HepG2 (cell line): Measurements from ENCODE around the gene MEG3. TPM values are rescaled to one million over a fixed set of nuclear protein-coding genes. Genes with fewer than 3 reads are reported as not detected.
A peak's percentile ranks its signal among the peaks of the same experiment; 100 is the strongest.

Experiments
- ATAC-seq: fragments of 200-7000 bp; cut with Tn5 transposase; 3 replicates; pipeline ENCODE4 v1.9.1; 2020; ENCODE audit warnings: mild to moderate bottlenecking, moderate library complexity
- BruUV-seq: library from RNA; stranded (reverse); fragments of 400-500 nt; replicated peaks from 2 replicates; lab custom pipeline; 2021; lab: Mats Ljungman, UMichigan
- CTCF ChIA-PET: fragments of 300-600 bp; formaldehyde crosslinking; extraction: SDS; loops from one replicate; lab custom pipeline; 2021; ENCODE audit warnings: low total read pairs, inconsistent platforms, low intra/inter-chr PET ratio; lab: Yijun Ruan, JAX
- POLR2A ChIA-PET: fragments of 350-600 bp; sonication (Branson Sonifier 250); formaldehyde crosslinking; loops from one replicate; lab custom pipeline; 2020; ENCODE audit warnings: antibody characterized with exemption, inconsistent platforms; lab: Yijun Ruan, JAX
- DNase-seq: peaks from one replicate; pipeline ENCODE4 v3.0.0-alpha.2; 2015; ENCODE audit warnings: low spot score
- FAIRE-seq: peaks from 3 replicates; lab custom pipeline; 2011; peaks lifted over from hg19 to GRCh38; lab: Jason Lieb, UNC
- H2AFZ ChIP-seq: one replicate; pipeline ENCODE4 v1.6.1; 2011; ENCODE audit warnings: low read length, inconsistent platforms
- H3K27ac ChIP-seq: fragments of 300-600 bp; 3 replicates; pipeline ENCODE4 v1.8.0; 2011; ENCODE audit warnings: mixed run types, mild to moderate bottlenecking, mixed read lengths, low read length, inconsistent platforms; ENCODE audit not compliant: insufficient read depth; ENCODE audit errors: extremely low read length
- H3K27me3 ChIP-seq, 2 experiments: fragments of 200-600 bp in 1 of 2; 2 replicates in 1 of 2; 3 replicates in 1 of 2; pipeline versions ENCODE4 v1.6.0 to v1.8.0; 2011; ENCODE audit warnings: low read length in 2 of 2, mild to moderate bottlenecking in 2 of 2, moderate library complexity in 2 of 2, inconsistent platforms in 1 of 2; ENCODE audit not compliant: insufficient read depth in 2 of 2, control insufficient read depth in 1 of 2
- H3K36me3 ChIP-seq, 2 experiments: fragments of 200-600 bp in 1 of 2; replicated peaks in 1 of 2; 2 replicates in 1 of 2; 3 replicates in 1 of 2; pipeline versions ENCODE4 v1.5.1 to v1.8.0; 2011; ENCODE audit warnings: low read length in 2 of 2, inconsistent platforms in 1 of 2; ENCODE audit not compliant: insufficient read depth in 2 of 2, control insufficient read depth in 1 of 2
- H3K4me1 ChIP-seq: 2 replicates; pipeline ENCODE4 v1.5.1; 2012; ENCODE audit warnings: low read length, inconsistent platforms; ENCODE audit not compliant: insufficient read depth
- H3K4me2 ChIP-seq: 2 replicates; pipeline ENCODE4 v1.6.0; 2011; ENCODE audit warnings: low read depth, low read length, inconsistent platforms
- H3K4me3 ChIP-seq, 3 experiments: fragments of 200-600 bp in 1 of 3; sonication (generic), shearing (Covaris generic) in 1 of 3; replicated peaks in 1 of 3; 2 replicates each; pipeline ENCODE4 v1.5.1; 2011 to 2016; ENCODE audit warnings: low read length in 3 of 3, inconsistent platforms in 2 of 3, low read depth in 2 of 3, mild to moderate bottlenecking in 2 of 3, control low read depth in 1 of 3, mixed read lengths in 1 of 3; ENCODE audit not compliant: insufficient read depth in 1 of 3
- H3K79me2 ChIP-seq: one replicate; pipeline ENCODE4 v1.6.1; 2011; ENCODE audit warnings: low read length, inconsistent platforms; ENCODE audit not compliant: insufficient read depth
- H3K9ac ChIP-seq: 2 replicates; pipeline ENCODE4 v1.6.0; 2011; ENCODE audit warnings: mild to moderate bottlenecking, low read depth, low read length, inconsistent platforms; ENCODE audit not compliant: insufficient read depth
- H3K9me3 ChIP-seq: 2 replicates; pipeline ENCODE4 v1.5.1; 2012; ENCODE audit warnings: mild to moderate bottlenecking, low read length
- H4K20me1 ChIP-seq: 2 replicates; pipeline ENCODE4 v1.6.0; 2011; ENCODE audit warnings: inconsistent platforms, mild to moderate bottlenecking, low read length, moderate library complexity; ENCODE audit not compliant: insufficient read depth
- CEBPG ChIP-seq: IDR thresholded peaks from 2 replicates; pipeline ENCODE4 v1.6.1; 2016
- ELK4 ChIP-seq: sonication (generic); formaldehyde crosslinking; IDR thresholded peaks from 2 replicates; pipeline ENCODE4 v1.9.0; 2021; ENCODE audit warnings: missing genetic modification reagents, borderline replicate concordance
- FOXO1 ChIP-seq: sonication (generic); formaldehyde crosslinking; IDR thresholded peaks from 2 replicates; pipeline ENCODE4 v1.4.0; 2020; ENCODE audit warnings: missing genetic modification reagents
- JUND ChIP-seq: sonication (generic); formaldehyde crosslinking; IDR thresholded peaks from 2 replicates; pipeline ENCODE4 v1.8.0; 2022; ENCODE audit warnings: mild to moderate bottlenecking, missing genetic modification reagents
- KAT8 ChIP-seq: IDR thresholded peaks from 2 replicates; pipeline ENCODE4 v1.6.1; 2016; ENCODE audit warnings: missing genetic modification reagents, missing compliant biosample characterization
- NR2C2 ChIP-seq: sonication (generic); formaldehyde crosslinking; IDR thresholded peaks from 2 replicates; pipeline ENCODE4 v1.4.0; 2020; ENCODE audit warnings: missing genetic modification reagents, mild to moderate bottlenecking, moderate library complexity, borderline replicate concordance
- NRL ChIP-seq: sonication (generic); formaldehyde crosslinking; IDR thresholded peaks from 2 replicates; pipeline ENCODE4 v1.5.0; 2020; ENCODE audit warnings: missing genetic modification reagents, mild to moderate bottlenecking, moderate library complexity, borderline replicate concordance
- POLR2AphosphoS2 ChIP-seq: IDR thresholded peaks from 2 replicates; pipeline ENCODE4 v1.6.1; 2011; ENCODE audit warnings: low read depth, low read length, improper control_type of control experiment
- PRPF4 ChIP-seq: fragments of 200-400 bp; formaldehyde crosslinking; IDR thresholded peaks from 2 replicates; pipeline ENCODE4 v1.6.1; 2016; ENCODE audit warnings: low read length, low read depth; ENCODE audit not compliant: poor library complexity, severe bottlenecking
- REST ChIP-seq, 2 experiments: IDR thresholded peaks; 2 replicates each; pipeline ENCODE4 v1.6.1; 2011 to 2012; ENCODE audit warnings: low read length in 2 of 2, borderline replicate concordance in 1 of 2, low read depth in 1 of 2, mild to moderate bottlenecking in 1 of 2, moderate library complexity in 1 of 2
- RFXANK ChIP-seq: IDR thresholded peaks from 2 replicates; pipeline ENCODE4 v1.6.1; 2016
- YY1 ChIP-seq: IDR thresholded peaks from 2 replicates; pipeline ENCODE4 v1.6.1; 2011; ENCODE audit warnings: low read length, low read depth, moderate library complexity, mild to moderate bottlenecking; ENCODE audit not compliant: insufficient read depth, insufficient replicate concordance
- ZNF224 ChIP-seq: sonication (generic); formaldehyde crosslinking; IDR thresholded peaks from 2 replicates; pipeline ENCODE4 v1.5.0; 2020; ENCODE audit warnings: mild to moderate bottlenecking, missing genetic modification reagents
- ZNF263 ChIP-seq: sonication (generic); formaldehyde crosslinking; IDR thresholded peaks from 2 replicates; pipeline ENCODE4 v1.4.0; 2020; ENCODE audit warnings: missing genetic modification reagents
- ZNF501 ChIP-seq: sonication (generic); formaldehyde crosslinking; IDR thresholded peaks from 2 replicates; pipeline ENCODE4 v1.5.1; 2020; ENCODE audit warnings: mild to moderate bottlenecking, moderate library complexity, missing genetic modification reagents
- ZNF580 ChIP-seq: IDR thresholded peaks from 2 replicates; pipeline ENCODE4 v1.6.1; 2016; ENCODE audit warnings: low read depth, borderline replicate concordance
- ZNF839 ChIP-seq: sonication (generic); formaldehyde crosslinking; IDR thresholded peaks from 2 replicates; pipeline ENCODE4 v1.4.0; 2020; ENCODE audit warnings: missing genetic modification reagents, mild to moderate bottlenecking, borderline replicate concordance
- ZSCAN30 ChIP-seq: sonication (generic); formaldehyde crosslinking; IDR thresholded peaks from 2 replicates; pipeline ENCODE4 v1.5.0; 2020; ENCODE audit warnings: mild to moderate bottlenecking, missing genetic modification reagents
- WGBS: methylation state at CpG from one replicate; pipeline ENCODE4 v1.1.6; 2017; ENCODE audit warnings: low lambda C conversion rate; 5-methylcytosine and 5-hydroxymethylcytosine counted together
- in situ Hi-C: cut with HindIII; loops from 2 replicates; pipeline ENCODE4 v1.10.0; 2017; ENCODE audit warnings: low pct_unique_long_range_greater_than_20kb; ENCODE audit not compliant: extremely low pct_ligation_motif_present
- intact Hi-C: fragments of 100-400 bp; cut with micrococcal nuclease; formaldehyde crosslinking; loops from one replicate; pipeline ENCODE4 v1.10.0; 2022; ENCODE audit not compliant: unreplicated experiment
- polyA plus RNA-seq, 8 experiments: library from polyadenylated mRNA; depleted of rRNA in 3 of 8; stranded (reverse) in 7 of 8; unstranded in 1 of 8; fragments of >200 nt; fragmentation: Illumina TruSeq in 4 of 8; extraction: Trizol in 4 of 8; gene quantifications; 2 replicates each; pipeline versions ENCODE4 v1.2.1 to v1.2.3, GENCODE V29; 2011 to 2016; ENCODE audit warnings: low read depth in 4 of 8, missing spikeins in 1 of 8, mixed read lengths in 1 of 8; ENCODE audit not compliant: insufficient read depth in 1 of 8
- total RNA-seq, 5 experiments: library from RNA; depleted of rRNA; stranded (reverse); fragments of >200 nt; fragmentation: Illumina TruSeq; extraction: Trizol; gene quantifications; 2 replicates each; pipeline ENCODE4 v1.2.3, GENCODE V29; 2016; ENCODE audit warnings: low read depth in 1 of 5

MEG3 gene
- total and polyA plus RNA-seq, 2 of the 13 experiments (the other 11 are each of a cell fraction or from before 2014, with no cell fraction given), result 0.17 TPM; not detected in 1

GRCh38 chr14:100902295-100903133, 76.6 kb downstream of the MEG3 start:
- no TSS peak for BruUV-seq
- Histone ChIP-seq H3K4me3 (peak overlapping the region in 2 of 3 experiments; percentile 22 to 51; a peak in 3 of 6 replicates), H3K27me3 (peaks cover 0 to 38% of the 10 kb centered on the region in 2 experiments; a peak in 3 of 5 replicates), H3K9me3 (no peaks in the 10 kb centered on the region), H3K27ac (no peak overlapping the region), H3K9ac (no peak overlapping the region), H3K4me2 (peak overlapping the region; percentile 69), H3K36me3 (no peaks in the 10 kb centered on the region), H3K4me1 (peaks cover 54% of the 10 kb centered on the region), H2AFZ (peak overlapping the region; percentile 48), H4K20me1 (no peaks in the 10 kb centered on the region), H3K79me2 (no peaks in the 10 kb centered on the region)
- ChIA-PET POLR2A (interaction anchor here (1.5 kb wide), 1 partner anchor 152 kb away, joined by 4 read pairs; no protein-coding TSS in a partner anchor), CTCF (interaction anchor here (0.7 to 2.4 kb wide), 4 partner anchors 194 to 726 kb away, joined by 3 to 9 read pairs (median 3); no protein-coding TSS in a partner anchor)
- in situ Hi-C loops, result loop anchor here (10.0 kb wide), 2 partner anchors 332 to 762 kb away; no protein-coding TSS in a partner anchor
- FAIRE-seq, result peak; percentile 4
- intact Hi-C loops, result loop anchor here (1.0 to 5.0 kb wide), 3 partner anchors 180 to 726 kb away; no protein-coding TSS in a partner anchor
- WGBS, result 9% methylated on average over 17 of the region's 18 CpGs
- DNase-seq, result peak; percentile 52
- peak; percentile 72 for ATAC-seq
- no peak for TF ChIP-seq ZNF839 (CRISPR knock-in tag)
- peak; percentile 14 for TF ChIP-seq YY1
- no peak for TF ChIP-seq ELK4 (CRISPR knock-in tag)
- no peak for TF ChIP-seq NR2C2 (CRISPR knock-in tag)
- no peak for TF ChIP-seq KAT8 (CRISPR knock-in tag)
- TF ChIP-seq FOXO1 (CRISPR knock-in tag), result no peak
- no peak for TF ChIP-seq ZNF580
- TF ChIP-seq POLR2AphosphoS2, result no peak
- TF ChIP-seq NRL (CRISPR knock-in tag), result peak; percentile 29; the same call in 1 of the 2 replicates
- TF ChIP-seq PRPF4, result no peak
- no peak for TF ChIP-seq JUND
- TF ChIP-seq ZNF224 (CRISPR knock-in tag), result no peak
- peak; percentile 60; the same call in 1 of the 2 replicates for TF ChIP-seq ZNF501 (CRISPR knock-in tag)
- peak; percentile 32; the same call in 1 of the 2 replicates for TF ChIP-seq CEBPG (CRISPR knock-in tag)
- TF ChIP-seq ZSCAN30, result no peak
- no peak for TF ChIP-seq RFXANK (CRISPR knock-in tag)
- TF ChIP-seq REST (IDR thresholded peaks at IDR 0.05; ENCODE audit: borderline replicate concordance in 1 of 2, low read depth in 1 of 2, low read length in 2 of 2), result peak in 1 of 2 experiments; percentile 24; a peak in 1 of 4 replicates
- no peak for TF ChIP-seq ZNF263
